IMR-90 (cell line): ENCODE measurements around the gene SLC13A1. TPM values are rescaled to one million over a fixed set of nuclear protein-coding genes. Genes with fewer than 3 reads are reported as not detected.

Source experiments
- ATAC-seq: fragments of 200-7000 bp; cut with Tn5 transposase; 2 replicates; pipeline ENCODE4 v1.9.1; 2020; ENCODE audit warnings: low read depth, mild to moderate bottlenecking, moderate library complexity
- BruUV-seq: library from RNA; stranded (reverse); fragments of 400-500 nt; replicated peaks from 2 replicates; lab custom pipeline; 2021; lab: Mats Ljungman, UMichigan
- CTCF ChIA-PET: fragments of 300-600 bp; formaldehyde crosslinking; extraction: SDS; loops from one replicate; lab custom pipeline; 2021; ENCODE audit warnings: antibody characterized with exemption; lab: Yijun Ruan, JAX
- POLR2A ChIA-PET: fragments of 300-600 bp; sonication (Branson Sonifier 250); formaldehyde crosslinking; loops from one replicate; lab custom pipeline; 2022; ENCODE audit warnings: antibody characterized with exemption; ENCODE audit not compliant: unreplicated experiment; lab: Charles Lee
- DNase-seq: peaks from one replicate; pipeline ENCODE4 v3.0.0; 2013
- H2AFZ ChIP-seq: replicated peaks from 2 replicates; pipeline ENCODE3; 2013; ENCODE audit warnings: low read length, mild to moderate bottlenecking; ENCODE audit not compliant: poor library complexity
- H2AK5ac ChIP-seq: 2 replicates; pipeline ENCODE4 v1.6.1; 2013; ENCODE audit warnings: low read depth, low read length, inconsistent platforms
- H2AK9ac ChIP-seq: replicated peaks from 2 replicates; pipeline ENCODE3; 2013; ENCODE audit warnings: mild to moderate bottlenecking, low read depth, low read length, moderate library complexity; ENCODE audit not compliant: poor library complexity
- H2BK120ac ChIP-seq: 2 replicates; pipeline ENCODE4 v1.6.1; 2013; ENCODE audit warnings: low read depth, low read length, inconsistent platforms
- H2BK15ac ChIP-seq: 3 replicates; pipeline ENCODE4 v1.6.1; 2013; ENCODE audit warnings: low read depth, low read length, inconsistent platforms
- H2BK20ac ChIP-seq: 2 replicates; pipeline ENCODE4 v1.6.1; 2013; ENCODE audit warnings: low read depth, mild to moderate bottlenecking, inconsistent platforms, low read length, moderate library complexity
- H2BK5ac ChIP-seq: 2 replicates; pipeline ENCODE4 v1.6.1; 2013; ENCODE audit warnings: mild to moderate bottlenecking, low read depth, low read length, inconsistent platforms; ENCODE audit not compliant: poor library complexity, severe bottlenecking
- H3K14ac ChIP-seq: replicated peaks from 2 replicates; pipeline ENCODE4 v1.6.1; 2013; ENCODE audit warnings: low read depth, low read length, inconsistent platforms
- H3K18ac ChIP-seq: 2 replicates; pipeline ENCODE4 v1.6.1; 2013; ENCODE audit warnings: low read depth, low read length, control low read depth
- H3K23ac ChIP-seq: 2 replicates; pipeline ENCODE4 v1.6.1; 2013; ENCODE audit warnings: low read depth, low read length, inconsistent platforms
- H3K27ac ChIP-seq: 2 replicates; pipeline ENCODE4 v1.5.1; 2013; ENCODE audit warnings: mild to moderate bottlenecking, control low read depth, low read length; ENCODE audit not compliant: insufficient read depth
- H3K27me3 ChIP-seq: 2 replicates; pipeline ENCODE4 v1.6.1; 2013; ENCODE audit warnings: low read length; ENCODE audit not compliant: control insufficient read depth, insufficient read depth
- H3K36me3 ChIP-seq: 2 replicates; pipeline ENCODE4 v1.6.1; 2013; ENCODE audit warnings: low read length, mixed read lengths; ENCODE audit not compliant: control insufficient read depth, insufficient read depth
- H3K4ac ChIP-seq: 2 replicates; pipeline ENCODE4 v1.6.1; 2013; ENCODE audit warnings: low read depth, low read length, inconsistent platforms
- H3K4me1 ChIP-seq: 2 replicates; pipeline ENCODE4 v1.6.1; 2013; ENCODE audit warnings: low read length, mixed read lengths; ENCODE audit not compliant: control insufficient read depth, insufficient read depth
- H3K4me2 ChIP-seq: 2 replicates; pipeline ENCODE4 v1.6.1; 2013; ENCODE audit warnings: low read depth, mild to moderate bottlenecking, control low read depth, low read length, moderate library complexity
- H3K4me3 ChIP-seq: 2 replicates; pipeline ENCODE4 v1.5.1; 2013; ENCODE audit warnings: low read depth, mild to moderate bottlenecking, control low read depth, low read length, moderate library complexity; ENCODE audit not compliant: insufficient read depth
- H3K56ac ChIP-seq: 2 replicates; pipeline ENCODE4 v1.6.1; 2013; ENCODE audit warnings: low read length, inconsistent platforms; ENCODE audit not compliant: insufficient read depth; ENCODE audit errors: extremely low read depth
- H3K79me1 ChIP-seq, 2 experiments: 2 replicates each; pipeline ENCODE4 v1.6.1; 2013; ENCODE audit warnings: low read length in 2 of 2, inconsistent platforms in 1 of 2, low read depth in 1 of 2
- H3K9ac ChIP-seq: 2 replicates; pipeline ENCODE4 v1.6.1; 2013; ENCODE audit warnings: low read depth, low read length, control low read depth
- H3K9me1 ChIP-seq: 2 replicates; pipeline ENCODE4 v1.6.1; 2013; ENCODE audit warnings: low read length, inconsistent platforms; ENCODE audit not compliant: insufficient read depth
- H3K9me3 ChIP-seq: 2 replicates; pipeline ENCODE4 v1.6.1; 2013; ENCODE audit warnings: low read length; ENCODE audit not compliant: control insufficient read depth, insufficient read depth
- H4K20me1 ChIP-seq: 2 replicates; pipeline ENCODE4 v1.6.1; 2013; ENCODE audit warnings: low read length, inconsistent platforms; ENCODE audit not compliant: insufficient read depth
- H4K5ac ChIP-seq: 2 replicates; pipeline ENCODE4 v1.6.1; 2013; ENCODE audit warnings: mild to moderate bottlenecking, low read depth, low read length, control low read depth
- H4K8ac ChIP-seq, 2 experiments: 2 replicates each; pipeline ENCODE4 v1.6.1; 2013; ENCODE audit warnings: low read depth in 2 of 2, low read length in 2 of 2, control low read depth in 1 of 2, inconsistent platforms in 1 of 2
- H4K91ac ChIP-seq: 2 replicates; pipeline ENCODE4 v1.6.1; 2013; ENCODE audit warnings: low read depth, low read length, inconsistent platforms; ENCODE audit not compliant: insufficient read depth
- BHLHE40 ChIP-seq: fragments of 150-350 bp; IDR thresholded peaks from 2 replicates; pipeline ENCODE4 v1.6.1; 2016; ENCODE audit warnings: mild to moderate bottlenecking, low read depth, low read length
- CEBPB ChIP-seq: IDR thresholded peaks from 2 replicates; pipeline ENCODE4 v1.6.1; 2012; ENCODE audit warnings: low read depth, low read length, improper control_type of control experiment
- FOS ChIP-seq: fragments of 150-350 bp; IDR thresholded peaks from 2 replicates; pipeline ENCODE4 v1.6.1; 2016; ENCODE audit warnings: low read depth, low read length
- POLR2A ChIP-seq: IDR thresholded peaks from 2 replicates; pipeline ENCODE4 v1.6.1; 2012; ENCODE audit warnings: mild to moderate bottlenecking, low read depth, low read length
- RFX5 ChIP-seq: IDR thresholded peaks from 2 replicates; pipeline ENCODE4 v1.8.0; 2012; ENCODE audit warnings: low read depth, mild to moderate bottlenecking, low read length, moderate library complexity
- SMC3 ChIP-seq: fragments of 150-350 bp; IDR thresholded peaks from 2 replicates; pipeline ENCODE4 v1.6.1; 2016; ENCODE audit warnings: low read depth, mild to moderate bottlenecking, antibody characterized with exemption, low read length, moderate library complexity
- dilution Hi-C: fragments of 300-500 bp; cut with HindIII; formaldehyde crosslinking; loops from one replicate; pipeline ENCODE4 v1.14.3; 2018; ENCODE audit warnings: low sequenced_read_pairs; ENCODE audit not compliant: unreplicated experiment
- in situ Hi-C: fragments of 300-500 bp; cut with MboI; formaldehyde crosslinking; loops from 3 replicates; pipeline ENCODE4 v1.14.3; 2019; ENCODE audit warnings: low sequenced_read_pairs, inconsistent platforms, mixed read lengths
- intact Hi-C: fragments of 100-400 bp; cut with micrococcal nuclease; formaldehyde crosslinking; loops from 2 replicates; pipeline ENCODE4 v1.10.0; 2022
- polyA plus RNA-seq, 3 experiments: library from polyadenylated mRNA; depleted of rRNA; stranded (reverse); fragments of >200 nt; gene quantifications; 2 replicates each; pipeline ENCODE4 v1.2.3, GENCODE V29; 2012; ENCODE audit warnings: low replicate concordance in 1 of 3
- total RNA-seq: library from RNA; depleted of rRNA; stranded (reverse); fragments of >200 nt; gene quantifications from 2 replicates; pipeline ENCODE4 v1.2.3, GENCODE V29; 2012
- TF ChIP-seq, protein P1 (sequence below): conservative IDR thresholded peaks from 2 replicates; pipeline ENCODE4 v1.5.1; 2012; ENCODE audit warnings: mild to moderate bottlenecking, low read depth, low read length, improper control_type of control experiment
- TF ChIP-seq, protein P2 (sequence below): fragments of 150-350 bp; IDR thresholded peaks from 2 replicates; pipeline ENCODE4 v1.6.1; 2017; ENCODE audit warnings: mild to moderate bottlenecking, antibody characterized with exemption, low read length, low read depth

Gene SLC13A1
- total and polyA plus RNA-seq, 2 of the 4 experiments (the other 2 are of a cell fraction) = not detected

DNA sequence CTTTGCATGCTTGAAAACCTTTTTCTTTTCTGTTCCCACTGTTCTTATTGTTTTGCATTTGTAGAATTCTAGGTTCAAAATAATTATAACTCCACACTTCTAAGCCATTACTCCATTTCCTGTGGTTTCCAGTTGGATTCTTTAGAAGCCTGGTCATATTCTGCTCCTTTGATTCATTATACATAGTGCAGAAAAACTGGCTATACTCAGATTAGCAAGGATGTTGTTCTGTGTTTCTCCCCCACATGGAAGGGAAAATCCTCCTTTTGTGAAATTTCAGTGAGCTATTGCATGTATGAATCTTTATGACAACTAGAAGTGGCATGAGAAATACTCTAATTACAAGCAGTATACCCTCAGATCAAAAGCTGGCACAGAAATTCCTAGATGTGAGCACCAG lies 79.5 kb downstream of the SLC13A1 start:
- H2BK120ac ChIP-seq = no peak overlapping the region
- ATAC-seq (no peak), DNase-seq (no peak)
- ChIA-PET CTCF (no interaction called here), POLR2A (no interaction called here)
- intact Hi-C loops (no loop called here), dilution Hi-C loops (no loop called here), in situ Hi-C loops (no loop called here)
- no peak overlapping the region for H2AK5ac ChIP-seq
- H3K79me1 ChIP-seq = no peaks in the 10 kb centered on the region
- no peak overlapping the region for H2AK9ac ChIP-seq
- H2BK20ac ChIP-seq = no peak overlapping the region
- no peak overlapping the region for H4K5ac ChIP-seq
- no peaks in the 10 kb centered on the region for H3K9me1 ChIP-seq
- H3K4ac ChIP-seq = no peak overlapping the region
- no peak overlapping the region for H4K8ac ChIP-seq
- no peak overlapping the region for H3K23ac ChIP-seq
- H2BK15ac ChIP-seq = no peak overlapping the region
- no peak overlapping the region for H3K14ac ChIP-seq
- TF ChIP-seq SMC3 (no peak), BHLHE40 (no peak), POLR2A (no peak), CEBPB (no peak), FOS (no peak), RFX5 (no peak)
- TF ChIP-seq, protein P1, sequence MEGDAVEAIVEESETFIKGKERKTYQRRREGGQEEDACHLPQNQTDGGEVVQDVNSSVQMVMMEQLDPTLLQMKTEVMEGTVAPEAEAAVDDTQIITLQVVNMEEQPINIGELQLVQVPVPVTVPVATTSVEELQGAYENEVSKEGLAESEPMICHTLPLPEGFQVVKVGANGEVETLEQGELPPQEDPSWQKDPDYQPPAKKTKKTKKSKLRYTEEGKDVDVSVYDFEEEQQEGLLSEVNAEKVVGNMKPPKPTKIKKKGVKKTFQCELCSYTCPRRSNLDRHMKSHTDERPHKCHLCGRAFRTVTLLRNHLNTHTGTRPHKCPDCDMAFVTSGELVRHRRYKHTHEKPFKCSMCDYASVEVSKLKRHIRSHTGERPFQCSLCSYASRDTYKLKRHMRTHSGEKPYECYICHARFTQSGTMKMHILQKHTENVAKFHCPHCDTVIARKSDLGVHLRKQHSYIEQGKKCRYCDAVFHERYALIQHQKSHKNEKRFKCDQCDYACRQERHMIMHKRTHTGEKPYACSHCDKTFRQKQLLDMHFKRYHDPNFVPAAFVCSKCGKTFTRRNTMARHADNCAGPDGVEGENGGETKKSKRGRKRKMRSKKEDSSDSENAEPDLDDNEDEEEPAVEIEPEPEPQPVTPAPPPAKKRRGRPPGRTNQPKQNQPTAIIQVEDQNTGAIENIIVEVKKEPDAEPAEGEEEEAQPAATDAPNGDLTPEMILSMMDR = no peak
- TF ChIP-seq, protein P2, sequence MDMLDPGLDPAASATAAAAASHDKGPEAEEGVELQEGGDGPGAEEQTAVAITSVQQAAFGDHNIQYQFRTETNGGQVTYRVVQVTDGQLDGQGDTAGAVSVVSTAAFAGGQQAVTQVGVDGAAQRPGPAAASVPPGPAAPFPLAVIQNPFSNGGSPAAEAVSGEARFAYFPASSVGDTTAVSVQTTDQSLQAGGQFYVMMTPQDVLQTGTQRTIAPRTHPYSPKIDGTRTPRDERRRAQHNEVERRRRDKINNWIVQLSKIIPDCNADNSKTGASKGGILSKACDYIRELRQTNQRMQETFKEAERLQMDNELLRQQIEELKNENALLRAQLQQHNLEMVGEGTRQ = no peak
- no peak overlapping the region for H3K4me2 ChIP-seq
- no peaks in the 10 kb centered on the region for H3K36me3 ChIP-seq
- H3K9me3 ChIP-seq = 0 out of 2 replicates have a peak, but pooled peaks cover 1% of the 10 kb centered on the region
- H3K27me3 ChIP-seq = no peaks in the 10 kb centered on the region
- no peaks in the 10 kb centered on the region for H3K4me1 ChIP-seq
- H3K4me3 ChIP-seq = no peak overlapping the region
- H3K27ac ChIP-seq = no peak overlapping the region
- H3K56ac ChIP-seq = no peak overlapping the region
- no peak overlapping the region for H3K9ac ChIP-seq
- BruUV-seq = no TSS peak
- no peaks in the 10 kb centered on the region for H4K20me1 ChIP-seq
- no peak overlapping the region for H2AFZ ChIP-seq
- no peak overlapping the region for H3K18ac ChIP-seq
- H2BK5ac ChIP-seq = no peak overlapping the region
- no peak overlapping the region for H4K91ac ChIP-seq
